SKM-1 (cell line): ENCODE measurements around the gene MAK.
A peak's percentile ranks its signal among the peaks of the same experiment; 100 is the strongest.
"Not testable (repeated sequence)": the region's sequence is repeated elsewhere in the genome, so short reads cannot be mapped to it uniquely, and the experiment has no call there.

Experiments
- DNase-seq: peaks from one replicate; lab custom pipeline; 2025; ENCODE audit not compliant: unreplicated experiment; lab: John Stamatoyannopoulos, UW

Gene MAK

DNA sequence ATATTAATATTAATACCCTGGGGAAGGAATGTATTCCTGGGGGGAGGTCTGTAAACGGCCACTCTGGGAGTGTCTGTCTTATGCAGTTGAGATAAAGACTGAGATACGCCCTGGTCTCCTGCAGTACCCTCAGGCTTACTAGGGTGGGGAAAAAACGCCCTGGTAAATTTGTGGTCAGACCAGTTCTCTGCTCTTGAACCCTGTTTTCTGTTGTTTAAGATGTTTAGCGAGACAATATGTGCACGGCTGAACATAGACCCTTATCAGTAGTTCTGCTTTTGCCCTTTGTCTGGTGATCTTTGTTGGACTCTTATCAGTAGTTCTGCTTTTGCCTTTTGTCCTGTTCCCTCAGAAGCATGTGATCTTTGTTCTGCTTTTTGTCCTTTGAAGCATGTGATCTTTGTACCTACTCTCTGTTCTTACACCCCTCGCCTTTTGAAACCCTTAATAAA, 15.5 kb upstream of the MAK start:
- DNase-seq, result not testable (repeated sequence)

DNA sequence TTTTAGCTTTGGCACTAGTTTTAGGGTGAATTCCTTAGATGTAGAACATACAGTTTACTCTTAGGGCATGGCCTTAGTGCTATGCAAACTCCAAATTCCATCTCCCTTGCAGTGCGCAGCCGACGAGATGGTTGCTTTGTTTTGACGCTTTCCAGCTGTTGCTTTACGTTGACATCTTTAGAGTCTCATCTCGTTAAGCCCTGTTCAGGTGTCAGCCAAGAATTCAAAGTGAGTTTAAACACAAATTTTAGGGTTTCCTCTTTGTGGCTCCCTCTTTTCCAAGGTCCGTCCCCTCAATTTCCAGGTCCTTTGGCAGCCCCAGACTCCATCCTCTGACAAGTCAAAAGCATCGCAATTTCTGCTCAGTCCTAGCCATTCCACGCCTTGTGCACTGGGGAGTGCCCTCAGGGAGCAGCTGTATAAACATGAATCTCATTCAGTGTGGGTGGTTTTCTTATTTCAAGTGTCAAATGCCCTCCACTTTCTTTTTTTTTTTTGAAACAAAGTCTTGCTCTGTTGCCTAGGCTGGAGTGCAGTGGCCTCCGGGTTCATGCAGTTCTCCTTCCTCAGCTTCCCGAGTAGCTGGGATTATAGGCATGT, 14.1 kb upstream of the MAK start:
- DNase-seq, result no peak

DNA sequence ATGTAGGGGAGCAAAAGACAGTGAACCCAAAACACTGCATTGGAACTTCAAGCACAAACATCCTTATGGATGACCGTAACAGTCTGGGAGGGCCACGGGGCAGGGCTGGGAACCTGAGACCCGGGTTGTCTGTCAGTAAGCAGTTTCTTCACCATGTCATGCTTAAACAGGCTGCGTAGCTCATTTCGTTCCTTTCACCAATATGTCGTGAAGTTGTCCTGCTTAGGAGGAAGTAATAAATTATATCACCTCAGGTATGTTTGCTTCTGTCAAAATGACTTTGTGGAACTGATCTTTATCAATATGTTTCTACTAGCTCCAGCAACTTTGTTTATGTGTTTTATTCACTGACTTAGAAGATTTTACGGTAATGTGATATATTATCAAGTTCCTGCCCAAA, 12.4 kb upstream of the MAK start:
- DNase-seq, result no peak

DNA sequence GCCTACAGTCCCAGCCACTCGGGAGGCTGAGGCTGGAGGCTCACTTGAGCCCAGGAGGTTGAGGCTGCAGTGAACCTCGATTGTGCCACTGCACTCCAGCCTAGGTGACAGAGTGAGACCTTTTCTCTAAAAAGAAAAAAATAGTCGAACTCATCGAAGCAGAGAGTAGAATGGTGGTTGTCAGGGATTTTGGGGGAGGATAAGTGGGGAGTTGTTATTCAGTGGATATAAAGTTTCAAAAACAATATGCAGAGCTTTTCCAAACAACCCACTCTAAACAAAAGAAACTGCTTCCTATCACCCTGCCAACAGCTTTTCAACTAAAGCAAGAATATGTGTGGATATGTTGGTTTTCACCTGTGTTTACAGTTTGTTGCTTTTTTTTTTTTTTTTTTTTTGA, 11.6 kb upstream of the MAK start:
- no peak for DNase-seq

DNA sequence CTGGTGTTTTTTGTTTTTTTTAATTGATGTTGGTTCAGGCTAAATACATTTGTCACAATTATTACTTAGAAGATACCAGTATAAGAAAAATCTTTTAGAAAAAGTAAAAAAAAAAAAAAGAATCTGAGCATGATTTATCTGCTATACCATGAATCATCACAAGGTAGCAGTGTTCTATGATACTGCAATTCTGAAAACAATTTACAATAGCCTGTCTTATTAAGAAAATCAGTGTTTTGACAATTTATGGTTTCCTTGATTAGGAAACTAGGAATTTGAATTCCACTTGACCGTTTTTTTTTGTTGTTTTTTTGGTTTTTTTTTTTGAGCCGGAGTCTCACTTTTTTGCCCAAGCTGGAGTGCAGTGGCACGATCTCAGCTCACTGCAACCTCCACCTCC, 9.3 kb upstream of the MAK start:
- DNase-seq, result no peak

DNA sequence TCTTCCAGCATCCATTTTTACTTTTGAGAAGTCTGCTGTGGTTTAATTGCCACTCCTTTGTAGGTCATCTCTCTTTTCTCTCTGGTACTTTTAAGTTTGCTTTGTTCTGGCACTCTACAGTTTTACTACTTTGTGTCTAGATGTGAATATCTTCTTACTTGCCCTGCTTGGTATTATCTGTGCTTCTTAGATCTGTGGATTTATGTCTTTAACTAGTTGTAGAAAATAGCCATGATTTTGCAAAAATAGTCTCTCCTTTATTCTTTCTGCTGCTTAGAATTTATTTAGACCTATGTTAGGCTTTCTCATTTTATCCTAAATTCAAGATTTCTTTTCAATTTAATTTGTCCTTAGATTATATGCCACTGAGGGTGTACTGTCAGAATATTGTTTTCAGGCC, 5.2 kb upstream of the MAK start:
- DNase-seq, result no peak

DNA sequence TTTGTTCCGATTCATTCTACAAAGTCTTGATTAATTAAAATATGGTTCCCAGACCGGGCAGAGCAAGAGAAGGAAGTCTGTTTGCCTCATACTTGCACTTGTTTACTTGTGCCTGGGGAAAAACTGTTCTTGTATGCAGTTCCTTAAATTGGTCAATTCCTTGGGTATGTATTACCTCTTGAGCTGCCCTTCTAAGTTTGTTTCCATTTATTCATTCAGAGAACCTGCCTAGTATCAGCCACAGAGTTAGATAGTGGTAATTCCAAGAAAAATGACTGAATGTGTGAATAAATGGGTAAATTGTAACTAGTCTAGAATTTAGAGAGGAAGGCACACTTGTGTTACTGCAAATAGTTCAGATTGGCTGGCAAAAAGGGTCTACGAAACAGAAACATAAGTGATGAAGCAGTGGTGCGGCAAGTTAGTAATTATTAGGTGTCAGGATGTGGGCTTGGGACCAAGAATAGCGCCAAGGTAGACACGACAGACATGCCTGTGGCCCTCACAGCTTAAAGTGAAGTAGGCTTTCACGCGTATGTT, 525 bp upstream of the MAK start:
- no peak for DNase-seq

DNA sequence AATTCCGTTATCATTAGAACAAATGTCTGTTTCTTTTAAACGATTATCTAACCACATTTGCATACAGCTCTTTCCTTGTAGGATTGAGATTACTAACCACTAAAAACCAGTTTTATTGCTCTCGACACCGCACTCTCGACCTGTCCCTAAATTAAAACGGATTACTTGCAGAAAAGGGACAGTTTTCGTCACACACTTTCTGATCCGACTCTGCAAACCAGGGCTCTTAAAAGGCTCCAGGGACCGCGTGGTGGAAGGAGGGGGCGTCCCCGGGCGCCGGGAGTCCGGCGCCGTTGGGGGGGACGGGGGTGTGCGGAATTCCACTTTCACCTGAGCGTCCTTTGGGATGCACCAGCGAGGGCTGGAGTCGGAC, 731 bp downstream of the MAK start:
- DNase-seq, result no peak

DNA sequence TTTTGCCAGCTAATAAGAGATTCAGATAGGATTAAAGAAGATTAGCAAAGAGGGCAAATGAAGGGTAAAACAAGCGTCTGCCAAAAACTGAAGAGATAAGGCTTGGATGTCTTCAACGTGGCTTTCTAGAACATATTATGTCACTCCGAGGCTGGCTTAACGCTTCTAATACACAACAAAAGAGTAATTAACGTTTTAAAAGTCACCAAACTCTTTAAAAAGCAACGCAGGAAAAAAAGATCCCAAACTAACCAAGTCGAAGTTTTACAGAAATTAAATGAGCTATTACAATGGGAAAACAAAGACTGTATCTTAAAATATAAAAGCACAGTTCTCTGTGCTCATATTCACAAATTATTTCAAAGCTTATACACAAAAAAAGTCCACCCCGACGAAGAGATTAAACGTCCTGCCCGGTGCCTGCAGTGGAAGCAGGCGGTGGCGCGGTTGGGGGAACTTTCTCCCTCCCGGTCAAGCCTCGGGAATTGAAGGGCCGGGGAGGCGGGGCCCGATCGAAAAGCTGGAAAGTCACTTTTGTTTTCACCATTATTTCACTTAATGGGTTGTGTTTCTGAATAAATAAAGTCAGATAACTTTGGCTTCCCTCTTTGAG, 1.2 kb downstream of the MAK start:
- DNase-seq, result no peak

DNA sequence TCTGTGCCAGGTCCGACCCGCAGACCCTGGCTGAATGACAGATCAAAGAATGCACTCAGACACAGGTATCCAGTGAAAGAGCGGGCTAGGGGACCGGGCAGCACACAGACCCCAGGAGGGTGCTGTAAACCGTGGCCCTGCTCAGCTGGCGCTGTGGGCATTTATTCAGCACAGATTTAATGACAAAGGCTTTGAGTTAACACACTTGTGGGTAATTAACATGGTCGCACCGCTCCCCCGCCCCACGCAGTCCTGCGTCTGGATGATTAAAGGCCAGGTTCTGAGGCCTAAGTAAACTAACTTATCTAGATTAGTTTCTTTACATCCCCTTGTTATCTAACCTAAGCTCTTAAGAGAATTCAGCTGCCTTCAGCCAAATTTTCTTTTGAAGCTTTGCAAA, 3.5 kb downstream of the MAK start:
- no peak for DNase-seq

DNA sequence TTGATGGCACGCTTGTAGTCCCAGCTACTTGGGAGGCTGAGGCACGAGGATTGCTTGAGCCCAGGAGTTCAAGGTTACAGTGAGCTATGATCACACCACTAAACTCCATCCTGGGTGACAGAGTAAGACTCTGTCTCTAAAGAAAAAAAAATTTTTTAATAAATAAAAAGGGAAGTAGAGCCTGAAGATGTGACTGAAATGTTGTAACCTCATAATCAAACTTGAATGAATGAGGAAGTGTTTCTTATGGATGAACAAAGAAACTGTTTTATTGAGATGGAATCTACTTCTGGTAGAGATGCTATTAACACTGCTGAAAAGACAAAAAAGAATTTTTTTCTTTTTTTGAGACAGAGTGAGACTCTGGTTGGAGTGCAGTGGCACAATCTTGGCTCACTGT, 6.7 kb downstream of the MAK start:
- DNase-seq, result peak; percentile 26

DNA sequence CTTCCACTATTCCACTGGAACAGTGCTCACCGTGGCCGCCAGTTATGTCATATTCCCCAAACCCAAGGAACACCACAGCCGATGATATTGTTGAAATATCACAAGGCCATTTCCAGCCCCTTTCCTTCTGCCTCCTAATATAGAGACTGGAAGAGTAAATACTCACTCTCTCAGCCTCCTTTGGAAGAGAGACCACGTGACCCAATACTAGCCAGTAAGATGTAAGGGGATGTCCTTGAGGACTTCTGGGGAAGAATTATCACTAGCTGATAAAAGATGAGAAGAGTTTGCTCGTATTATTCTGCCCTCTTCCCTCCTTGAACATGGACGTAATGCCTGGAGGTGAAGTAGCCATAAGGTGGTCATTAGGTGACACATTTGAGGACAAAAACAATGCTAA, 13.5 kb downstream of the MAK start:
- DNase-seq, result no peak

DNA sequence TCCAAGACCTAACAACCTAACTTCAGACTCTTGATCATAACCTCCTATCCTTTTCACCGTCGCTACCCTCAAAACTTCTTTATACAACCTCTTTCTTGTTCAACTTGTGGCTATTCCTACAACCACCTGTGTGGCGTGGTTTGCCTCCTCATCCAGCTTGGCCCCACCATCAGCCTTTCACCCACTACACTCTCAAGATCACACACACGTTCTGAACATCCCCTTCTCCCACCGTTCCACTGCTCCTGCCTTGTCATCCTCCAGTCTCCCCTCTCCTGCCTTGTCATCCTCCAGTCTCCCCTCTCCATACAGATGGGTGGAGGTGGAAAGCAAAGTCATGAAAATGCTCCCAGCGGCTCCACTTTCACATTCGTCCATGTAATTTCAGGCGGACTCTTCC, 14.0 kb downstream of the MAK start:
- no peak for DNase-seq

DNA sequence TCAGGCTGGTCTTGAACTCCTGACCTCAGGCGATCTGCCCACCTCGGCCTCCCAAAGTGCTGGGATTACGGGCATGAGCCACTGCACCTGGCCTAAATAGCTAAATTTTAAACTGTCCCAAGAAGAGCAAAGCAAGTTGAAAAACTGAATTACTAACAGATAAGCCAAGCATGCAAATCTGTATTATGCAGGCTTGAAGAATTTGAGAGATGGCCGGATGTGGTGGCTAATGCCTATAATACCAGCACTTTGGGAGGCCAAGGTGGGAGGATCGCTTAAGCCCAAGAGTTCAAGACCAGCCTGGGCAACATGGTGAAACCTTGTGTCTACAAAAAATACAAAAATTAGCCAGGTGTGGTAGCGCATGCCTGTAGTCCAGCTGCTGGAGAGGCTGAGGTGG, 24.2 kb downstream of the MAK start:
- not testable (repeated sequence) for DNase-seq

DNA sequence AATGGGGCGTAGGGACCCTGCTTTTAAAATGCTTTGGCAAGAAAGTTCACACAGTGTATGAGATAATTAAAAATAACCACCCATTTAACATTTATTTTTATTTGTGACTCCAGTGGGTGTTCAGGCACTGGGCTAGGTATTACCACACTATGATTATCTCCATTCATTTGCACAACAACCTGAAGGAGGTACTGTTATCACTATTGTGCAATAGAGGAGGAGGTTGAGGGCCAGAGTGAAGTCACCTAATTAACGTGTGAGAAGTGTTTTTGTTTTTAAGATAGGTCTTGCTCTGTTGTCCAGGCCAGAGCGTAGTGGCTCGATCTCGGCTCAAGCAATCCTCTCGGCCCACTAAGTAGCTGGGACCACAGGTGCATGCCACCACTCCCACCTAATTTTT, 29.2 kb downstream of the MAK start:
- no peak for DNase-seq

DNA sequence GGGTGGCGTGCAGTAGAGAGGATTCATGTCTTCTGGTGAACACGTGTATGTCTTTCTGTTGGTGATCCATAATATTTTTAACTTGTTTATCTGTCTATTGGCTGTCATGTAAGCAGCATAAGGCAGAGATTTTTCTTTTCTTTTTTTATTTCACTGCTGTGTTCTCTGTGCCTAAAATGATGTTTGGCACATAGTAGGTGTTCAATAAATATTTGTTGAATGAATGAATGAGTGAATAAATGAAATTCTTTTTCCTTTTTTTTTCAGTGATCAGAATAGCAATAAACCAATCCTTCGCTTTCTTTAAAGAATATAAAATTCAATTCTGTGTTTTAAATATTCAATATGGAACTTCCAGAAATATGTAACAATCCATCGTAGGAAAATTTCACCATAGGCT, 30.0 kb downstream of the MAK start:
- no peak for DNase-seq

DNA sequence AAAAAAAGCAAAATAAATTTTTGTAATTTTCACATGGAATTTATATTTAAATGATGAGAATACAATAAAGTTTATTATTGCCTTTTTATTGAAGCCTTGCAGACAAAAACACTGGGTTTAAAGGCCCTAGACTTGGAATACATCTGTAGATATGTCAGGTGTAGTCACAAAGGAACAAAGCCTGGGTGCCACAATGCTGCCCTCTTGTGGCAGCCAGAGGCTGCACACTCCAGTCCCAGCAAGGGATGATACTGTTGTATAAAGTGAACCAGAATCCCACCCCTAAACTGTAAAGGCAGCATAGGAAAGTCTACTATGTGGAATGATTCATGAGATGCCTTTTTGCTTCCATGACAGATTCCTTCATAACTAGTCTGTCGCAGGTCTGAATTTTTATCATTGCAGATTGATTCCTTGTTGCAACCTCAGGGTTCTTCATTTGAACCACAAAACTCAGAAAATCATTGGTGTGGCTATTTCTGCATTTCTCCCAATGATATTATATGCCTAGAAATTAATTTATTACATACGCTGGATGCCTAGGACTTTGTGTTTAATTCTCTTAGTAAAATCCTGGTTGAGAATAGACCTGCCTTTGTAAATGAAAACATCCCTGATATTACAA, 37.0 kb downstream of the MAK start:
- DNase-seq, result peak; percentile 21

DNA sequence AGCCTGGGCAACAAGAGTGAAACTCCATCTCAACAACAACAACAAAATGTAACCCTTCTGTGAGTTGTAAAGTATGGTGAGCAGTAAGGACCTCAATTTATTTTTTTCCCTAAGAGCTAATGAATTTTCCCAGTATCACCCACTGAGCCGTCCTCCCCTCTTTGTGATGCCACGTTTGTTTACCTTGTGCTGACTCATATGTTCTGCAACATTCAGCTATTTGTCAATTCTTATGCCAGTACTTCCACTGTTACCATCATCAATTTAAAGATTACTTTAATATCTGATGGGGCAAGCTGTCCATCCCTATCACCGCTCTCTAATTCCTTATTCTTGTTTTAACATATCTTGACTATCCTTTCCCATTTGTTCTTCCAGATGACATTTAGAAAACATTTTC, 37.5 kb downstream of the MAK start:
- no peak for DNase-seq

DNA sequence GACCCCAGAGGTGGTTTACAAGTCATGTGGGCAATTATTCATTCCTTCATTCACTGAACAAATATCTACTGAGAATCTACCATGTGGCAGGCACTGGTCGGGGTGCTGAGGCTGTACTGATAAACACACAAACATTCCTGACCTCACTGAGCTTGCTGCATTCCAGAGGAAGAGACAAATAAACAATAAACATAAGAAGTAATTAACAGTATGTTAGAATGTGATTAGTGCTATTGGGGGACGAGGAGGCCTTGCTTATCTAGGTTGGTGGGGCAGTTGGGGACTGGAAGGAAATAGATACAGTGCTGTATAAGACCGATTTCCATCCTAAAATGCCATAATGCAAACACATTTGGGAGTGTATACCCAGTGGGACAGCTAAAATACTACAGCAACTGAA, 44.1 kb downstream of the MAK start:
- no peak for DNase-seq

DNA sequence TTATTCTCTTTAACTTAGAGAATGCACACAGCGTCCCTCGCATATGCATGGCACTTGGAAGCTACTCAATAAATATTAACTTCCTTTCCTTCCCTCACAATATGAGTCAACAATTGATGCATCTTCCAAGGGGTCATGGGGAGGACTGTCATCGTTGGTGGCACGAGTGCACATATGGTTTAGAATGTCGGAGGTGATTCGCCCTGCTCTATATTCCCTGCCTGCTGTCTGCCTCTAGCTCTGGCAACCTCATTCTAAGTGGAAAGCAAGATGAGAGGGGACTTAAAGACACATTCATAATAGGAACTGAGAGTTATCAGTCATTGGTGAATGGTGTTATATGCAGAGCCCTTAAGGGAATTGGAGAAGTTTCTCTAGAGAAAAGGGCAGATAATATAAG, 44.6 kb downstream of the MAK start:
- DNase-seq, result no peak

DNA sequence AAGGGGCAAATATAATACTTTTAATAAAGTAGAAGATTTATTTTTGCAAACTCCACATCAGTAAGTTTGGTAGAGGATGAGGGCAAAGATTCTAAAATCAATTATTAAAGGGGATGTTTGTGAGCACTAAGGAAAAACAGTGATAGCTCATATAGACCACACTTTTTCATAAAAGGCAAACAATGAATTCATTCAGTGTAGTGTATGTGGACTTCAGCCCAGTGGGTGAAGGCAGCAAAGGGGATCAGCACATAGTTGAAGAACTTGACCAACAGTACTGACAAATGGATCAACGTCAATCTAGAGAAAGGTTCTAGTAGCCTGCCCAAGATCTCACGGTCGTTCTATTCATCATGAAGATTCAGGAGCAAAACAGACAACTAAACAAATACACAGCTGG, 45.3 kb downstream of the MAK start:
- DNase-seq, result no peak

DNA sequence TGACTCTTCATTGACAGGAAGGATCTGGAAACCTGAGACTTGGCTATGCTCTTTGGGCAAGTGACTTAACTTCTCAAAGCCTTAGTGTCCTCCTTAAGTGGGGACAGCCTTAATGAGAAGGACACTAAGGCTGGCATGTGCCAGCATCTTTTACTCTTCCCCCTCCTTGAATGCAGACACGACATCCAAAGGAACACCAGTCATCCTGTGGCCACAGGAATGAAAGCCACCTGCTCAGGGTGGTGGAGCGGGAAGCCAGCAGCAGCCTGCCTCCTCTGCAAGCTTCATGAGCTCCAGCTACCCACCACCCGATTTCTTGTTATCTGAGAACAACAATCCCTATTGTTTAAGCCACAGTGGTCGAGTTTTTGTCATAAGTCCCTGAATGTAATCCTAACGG, 46.2 kb downstream of the MAK start:
- no peak for DNase-seq

DNA sequence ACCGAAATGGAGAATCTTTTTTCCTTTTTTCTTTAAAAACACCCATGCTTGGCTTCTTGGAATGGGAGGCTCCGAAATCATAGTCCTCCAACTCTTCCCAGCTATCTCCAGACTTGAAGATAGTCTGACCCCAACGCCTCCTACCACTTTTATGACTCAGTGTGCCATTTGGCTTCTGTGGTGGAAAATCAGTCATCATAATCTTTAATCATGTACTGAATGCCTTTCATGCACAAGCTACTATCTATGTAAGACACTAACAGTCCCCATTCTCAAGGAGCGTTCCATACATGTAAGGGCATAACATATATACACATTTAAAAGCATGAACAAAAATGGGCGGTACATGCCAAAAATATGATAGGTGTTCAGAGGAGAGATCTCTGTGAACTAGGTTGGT, 46.7 kb downstream of the MAK start:
- DNase-seq, result no peak
